Hypothalamus (tissue), 51 donors: ENCODE data around the gene LRRK1.
A peak's percentile ranks its signal among the peaks of the same experiment; 100 is the strongest.

Experiments used
- DNase-seq, 51 donors: peaks; one replicate each; lab custom pipeline; 2025; lab: John Stamatoyannopoulos, UW

LRRK1 gene

DNA sequence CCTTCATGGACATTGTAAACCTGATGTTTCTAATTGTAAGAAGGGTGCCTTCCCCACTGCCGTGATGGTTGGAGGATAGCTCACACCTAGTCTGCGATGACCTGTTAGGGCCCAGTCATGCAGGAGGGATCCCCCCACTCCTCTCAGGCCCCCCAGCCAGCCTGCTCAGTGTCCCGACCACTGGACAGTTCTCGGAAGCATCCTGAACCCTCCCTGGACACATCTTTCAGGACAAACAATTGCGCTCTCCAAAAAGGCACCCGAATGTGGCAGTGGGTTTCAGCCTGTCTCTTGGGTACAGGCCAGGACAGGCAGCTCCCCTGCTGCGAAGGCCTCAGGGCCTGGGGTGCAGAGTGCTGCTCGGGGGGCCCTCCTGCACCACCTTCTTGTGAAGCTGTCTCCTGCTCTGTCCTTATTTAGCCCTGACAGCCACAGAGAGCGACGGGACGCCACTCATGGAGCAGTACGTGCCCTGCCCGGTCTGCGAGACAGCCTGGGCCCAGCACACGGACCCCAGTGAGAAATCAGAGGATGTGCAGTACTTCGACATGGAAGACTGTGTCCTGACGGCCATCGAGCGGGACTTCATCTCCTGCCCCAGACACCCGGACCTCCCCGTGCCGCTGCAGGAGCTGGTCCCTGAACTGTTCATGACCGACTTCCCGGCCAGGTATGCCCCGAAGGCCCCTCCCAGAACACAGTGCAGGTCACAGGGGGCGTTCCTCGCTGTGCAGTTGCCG is 132.3 kb downstream of the LRRK1 start:
- DNase-seq, result no peak

DNA sequence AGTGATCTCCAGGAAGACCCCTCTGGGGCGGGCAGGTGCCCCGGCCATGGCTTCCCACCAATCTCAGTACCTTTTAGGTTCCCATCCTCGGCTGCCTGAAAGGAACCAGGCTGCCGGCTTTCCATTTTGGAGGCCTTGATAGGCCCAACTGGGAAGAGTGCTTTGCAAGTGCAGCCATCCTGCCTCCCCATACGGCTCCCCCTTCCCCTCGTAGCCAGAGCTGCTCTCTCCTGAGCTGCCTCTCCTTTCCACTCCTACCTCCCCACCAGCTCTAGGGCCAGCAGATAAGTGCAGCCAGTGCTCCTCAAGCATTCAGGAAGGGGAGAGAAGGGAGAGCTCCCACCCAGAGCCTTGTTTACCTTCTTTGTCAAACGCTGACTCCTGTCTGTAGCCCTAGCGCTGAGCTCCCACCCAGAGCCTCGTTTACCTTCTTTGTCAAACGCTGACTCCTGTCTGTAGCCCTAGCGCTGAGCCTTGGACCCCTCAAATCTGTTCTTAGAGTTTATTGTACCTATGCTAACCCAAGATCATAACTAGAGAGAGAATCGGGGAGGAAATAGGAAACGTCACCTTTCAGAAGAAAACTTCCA is 133.0 kb downstream of the LRRK1 start:
- DNase-seq, result no peak

GRCh38 chr15:101052681-101053121 is 133.5 kb downstream of the LRRK1 start:
- DNase-seq, result no peak

- DNase-seq, result no peak
These were observed 134.1 kb downstream of the LRRK1 start for GRCh38 chr15:101053261-101053660.

GRCh38 chr15:101054116-101054515 is 135.0 kb downstream of the LRRK1 start:
- no peak for DNase-seq

- DNase-seq, result no peak
These were observed 135.8 kb downstream of the LRRK1 start for GRCh38 chr15:101054991-101055390.

GRCh38 chr15:101055411-101055810 is 136.3 kb downstream of the LRRK1 start:
- no peak for DNase-seq

- no peak for DNase-seq
These were observed 137.5 kb downstream of the LRRK1 start for GRCh38 chr15:101056366-101057334.

DNA sequence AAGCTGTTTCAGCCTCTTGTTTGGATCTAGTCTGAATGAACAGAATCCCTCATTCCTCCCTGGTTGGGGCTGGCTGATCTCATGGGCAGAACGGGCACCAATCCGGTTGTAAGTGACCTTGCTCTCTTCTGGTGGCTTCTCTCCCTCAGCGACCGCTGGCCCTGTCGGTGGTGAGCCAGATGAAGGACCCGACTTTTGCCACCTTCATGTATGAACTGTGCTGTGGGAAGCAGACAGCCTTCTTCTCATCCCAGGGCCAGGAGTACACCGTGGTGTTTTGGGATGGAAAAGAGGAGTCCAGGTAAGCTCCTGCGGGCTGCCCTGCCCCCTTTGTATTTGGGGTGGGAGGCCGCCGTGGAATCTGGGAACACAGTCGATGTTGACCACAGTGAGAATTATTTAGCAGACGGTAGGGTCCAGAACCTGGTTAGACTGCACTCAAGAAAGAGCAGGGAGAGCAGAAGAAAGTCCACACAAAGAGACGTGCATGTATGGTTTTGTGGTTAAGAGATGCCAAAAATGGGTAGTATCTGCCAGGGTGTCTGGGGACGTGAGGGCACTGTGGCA is 138.8 kb downstream of the LRRK1 start:
- no peak for DNase-seq

DNA sequence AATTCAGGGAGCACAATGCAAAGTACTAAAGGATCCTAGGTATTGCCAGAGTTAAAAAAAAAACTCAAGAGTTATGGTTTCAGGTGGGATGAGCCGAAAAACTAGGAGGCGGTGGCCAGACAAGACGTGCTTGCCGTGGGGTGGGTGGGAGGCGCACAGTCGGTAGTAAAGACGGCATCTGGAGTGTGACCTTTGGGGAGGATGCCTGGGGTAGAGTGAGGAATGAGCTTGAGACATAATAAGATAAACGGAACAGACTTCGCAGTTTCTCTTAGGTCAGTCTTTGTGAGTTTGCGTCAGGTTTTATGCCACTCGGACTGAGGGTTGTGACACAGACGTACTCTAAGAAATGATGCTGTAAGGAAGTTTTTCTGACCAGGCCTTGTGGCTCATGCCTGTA is 139.6 kb downstream of the LRRK1 start:
- DNase-seq, result no peak

DNA sequence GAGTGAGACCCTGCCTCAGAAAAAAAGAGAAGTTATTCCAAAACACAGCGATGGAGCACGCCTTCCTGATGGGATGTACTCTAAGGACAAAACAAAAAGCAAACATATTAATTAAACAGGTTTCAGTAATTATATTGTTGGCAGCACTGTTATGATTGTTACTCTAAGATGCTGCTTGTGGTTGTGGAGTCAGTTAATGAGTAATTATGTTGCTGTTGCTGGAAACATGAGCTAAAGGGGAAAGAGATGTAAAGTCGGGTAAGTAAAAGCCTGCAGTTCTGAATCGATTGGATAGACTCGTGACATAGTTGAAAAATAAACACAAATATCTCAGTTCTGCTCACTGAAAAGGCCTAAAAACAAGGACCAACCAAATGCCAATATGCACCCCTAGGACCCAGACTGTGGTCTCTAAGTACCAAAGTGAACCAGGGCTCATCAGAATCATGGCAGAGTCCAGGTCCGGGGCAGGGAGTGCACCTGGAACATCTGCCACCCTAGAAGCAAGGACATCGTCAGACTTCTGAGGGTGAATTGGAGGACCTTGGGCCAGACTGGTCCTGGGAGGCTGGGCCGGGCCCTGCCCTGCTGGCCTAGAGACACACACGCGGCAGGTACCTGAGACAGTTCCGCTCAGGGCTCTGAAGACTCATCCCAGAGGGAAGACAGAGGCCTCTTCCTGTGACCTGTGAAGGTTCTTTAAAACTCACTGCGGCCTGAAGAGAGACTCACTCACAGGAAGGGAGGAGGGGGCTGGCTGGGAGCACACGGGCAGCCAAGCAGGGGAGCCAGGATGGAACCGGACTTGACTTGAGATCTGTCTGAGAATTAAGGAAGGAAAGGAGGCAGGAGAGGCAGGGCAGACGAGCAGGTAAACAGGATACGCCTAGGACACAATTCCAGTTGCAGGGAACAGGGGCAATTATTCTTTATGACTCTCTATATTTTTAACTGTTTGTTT is 140.5 kb downstream of the LRRK1 start:
- DNase-seq, result no peak

GRCh38 chr15:101060576-101061551 is 141.7 kb downstream of the LRRK1 start:
- no peak for DNase-seq

DNA sequence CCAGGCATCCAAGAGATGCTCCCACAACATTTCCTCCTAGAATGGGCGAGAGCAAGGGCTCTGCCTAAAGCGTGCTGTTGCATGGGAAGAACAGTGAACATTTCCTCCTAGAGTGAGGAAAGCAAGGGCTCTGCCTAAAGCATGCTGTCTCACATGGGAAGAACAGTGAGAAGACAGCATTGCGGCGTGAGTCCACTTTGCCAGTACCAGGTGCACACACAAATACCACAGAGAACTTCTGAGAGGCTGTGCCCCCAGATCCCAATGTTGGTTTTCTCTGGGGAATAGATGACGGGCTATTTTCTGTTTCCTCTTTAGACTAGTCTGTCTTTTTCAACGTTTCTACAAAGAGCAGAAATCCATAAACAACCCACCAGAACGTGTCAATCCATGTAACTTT is 142.9 kb downstream of the LRRK1 start:
- DNase-seq, result no peak

DNA sequence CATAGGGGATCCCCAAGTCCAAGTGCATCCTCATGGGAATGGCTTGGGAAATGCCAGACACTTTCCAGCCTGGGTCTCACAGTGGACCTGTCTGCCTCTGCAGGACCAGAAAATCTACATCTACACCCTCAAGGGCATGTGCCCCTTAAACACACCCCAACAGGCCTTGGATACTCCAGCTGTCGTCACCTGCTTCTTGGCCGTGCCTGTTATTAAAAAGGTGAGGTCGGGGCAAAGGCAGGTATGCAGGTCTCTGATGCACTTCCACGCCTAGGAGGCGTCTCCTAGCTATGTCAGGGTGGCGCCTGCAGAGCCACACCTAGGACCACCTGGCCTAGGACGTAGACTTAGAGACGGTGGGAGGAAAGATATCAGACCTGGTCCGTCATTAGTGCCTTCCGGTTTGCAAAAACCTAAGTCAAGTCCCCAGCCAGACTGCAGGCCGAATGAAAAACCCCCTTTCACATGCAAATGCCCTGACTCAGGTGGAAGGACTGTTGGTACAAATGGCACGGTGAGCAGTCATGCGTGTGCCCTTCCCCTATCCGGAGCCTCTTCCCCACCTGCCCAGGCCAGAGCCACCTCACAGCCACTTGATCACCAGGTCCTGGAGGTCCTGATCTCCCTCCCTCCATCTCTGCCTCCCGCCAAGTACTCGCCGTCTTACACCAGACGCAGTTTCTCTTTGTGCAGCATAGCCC is 143.5 kb downstream of the LRRK1 start:
- no peak for DNase-seq

DNA sequence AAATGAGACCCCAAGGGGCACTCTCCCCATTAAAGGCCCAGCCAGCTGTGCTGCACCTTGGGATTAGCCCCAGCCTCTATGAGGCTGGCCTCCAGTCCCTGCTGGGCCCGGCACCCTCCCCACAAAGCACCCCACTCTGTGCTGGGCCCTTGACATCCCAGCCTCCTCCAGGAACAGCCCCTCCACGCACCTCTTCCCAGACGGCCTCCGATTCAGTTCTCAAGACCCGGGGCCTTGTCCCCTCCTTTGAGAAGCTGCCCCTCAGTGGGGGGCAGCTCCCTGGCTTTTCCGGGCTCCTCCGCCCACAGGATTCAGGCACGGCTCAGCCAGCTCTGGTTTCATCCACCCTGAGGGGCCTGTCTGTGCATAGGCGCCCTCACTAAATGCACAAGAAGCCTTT is 144.1 kb downstream of the LRRK1 start:
- no peak for DNase-seq

GRCh38 chr15:101063891-101064794 is 145.0 kb downstream of the LRRK1 start:
- peak in 40 of 51 donors; percentile 11 to 87 (median 50) for DNase-seq
